ENCODE measurements around the gene FAM114A2. TPM values are rescaled to one million over a fixed set of nuclear protein-coding genes. Genes with fewer than 3 reads are reported as not detected.
"Not testable (repeated sequence)": the region's sequence is repeated elsewhere in the genome, so short reads cannot be mapped to it uniquely, and the experiment has no call there.

FAM114A2 gene
- total RNA-seq, 1 experiment from 2014 or later, result 20.9 TPM

- in situ Hi-C loops (cut with HindIII; ENCODE audit: low pct_unique_long_range_greater_than_20kb, low sequenced_read_pairs), result no loop called here
- no peak for DNase-seq (ENCODE audit: low read depth)
Observed at GRCh38 chr5:154058055-154059038, 19.6 kb upstream of the FAM114A2 start.

- in situ Hi-C loops (cut with HindIII; ENCODE audit: low pct_unique_long_range_greater_than_20kb, low sequenced_read_pairs), result no loop called here
- no peak for DNase-seq (ENCODE audit: low read depth)
Observed at GRCh38 chr5:154055201-154055600, 16.5 kb upstream of the FAM114A2 start.

GRCh38 chr5:154053468-154053867, 14.8 kb upstream of the FAM114A2 start:
- DNase-seq (ENCODE audit: low read depth), result no peak
- in situ Hi-C loops (cut with HindIII; ENCODE audit: low pct_unique_long_range_greater_than_20kb, low sequenced_read_pairs), result no loop called here

GRCh38 chr5:154049636-154050035, 10.9 kb upstream of the FAM114A2 start:
- in situ Hi-C loops (cut with HindIII; ENCODE audit: low pct_unique_long_range_greater_than_20kb, low sequenced_read_pairs), result no loop called here
- no peak for DNase-seq (ENCODE audit: low read depth)

GRCh38 chr5:154047324-154047723, 8.6 kb upstream of the FAM114A2 start:
- no peak for DNase-seq (ENCODE audit: low read depth)
- in situ Hi-C loops (cut with HindIII; ENCODE audit: low pct_unique_long_range_greater_than_20kb, low sequenced_read_pairs), result no loop called here

GRCh38 chr5:154046486-154046885, 7.8 kb upstream of the FAM114A2 start:
- no peak for DNase-seq (ENCODE audit: low read depth)
- in situ Hi-C loops (cut with HindIII; ENCODE audit: low pct_unique_long_range_greater_than_20kb, low sequenced_read_pairs), result no loop called here

- in situ Hi-C loops (cut with HindIII; ENCODE audit: low pct_unique_long_range_greater_than_20kb, low sequenced_read_pairs), result no loop called here
Observed at GRCh38 chr5:154044581-154044980, 5.9 kb upstream of the FAM114A2 start.

GRCh38 chr5:154044099-154044498, 5.4 kb upstream of the FAM114A2 start:
- no peak for DNase-seq (ENCODE audit: low read depth)
- in situ Hi-C loops (cut with HindIII; ENCODE audit: low pct_unique_long_range_greater_than_20kb, low sequenced_read_pairs), result no loop called here

More at GRCh38 chr5:154044581-154044980, 5.9 kb upstream of the FAM114A2 start:
- DNase-seq (ENCODE audit: low read depth), result no peak

- in situ Hi-C loops (cut with HindIII; ENCODE audit: low pct_unique_long_range_greater_than_20kb, low sequenced_read_pairs), result no loop called here
- DNase-seq (ENCODE audit: low read depth), result no peak
Observed at GRCh38 chr5:154042766-154043165, 4.1 kb upstream of the FAM114A2 start.

- no peak for DNase-seq (ENCODE audit: low read depth)
- in situ Hi-C loops (cut with HindIII; ENCODE audit: low pct_unique_long_range_greater_than_20kb, low sequenced_read_pairs), result no loop called here
Observed at GRCh38 chr5:154039458-154039829, 734 bp upstream of the FAM114A2 start.

- DNase-seq (ENCODE audit: low read depth), result no peak
- in situ Hi-C loops (cut with HindIII; ENCODE audit: low pct_unique_long_range_greater_than_20kb, low sequenced_read_pairs), result no loop called here
Observed at GRCh38 chr5:154038261-154038706, 426 bp downstream of the FAM114A2 start.

GRCh38 chr5:154034944-154035343, 3.8 kb downstream of the FAM114A2 start:
- in situ Hi-C loops (cut with HindIII; ENCODE audit: low pct_unique_long_range_greater_than_20kb, low sequenced_read_pairs), result no loop called here

GRCh38 chr5:154031937-154032489, 6.7 kb downstream of the FAM114A2 start:
- DNase-seq (ENCODE audit: low read depth), result no peak
- in situ Hi-C loops (cut with HindIII; ENCODE audit: low pct_unique_long_range_greater_than_20kb, low sequenced_read_pairs), result no loop called here

More at GRCh38 chr5:154034944-154035343, 3.8 kb downstream of the FAM114A2 start:
- no peak for DNase-seq (ENCODE audit: low read depth)

GRCh38 chr5:154025951-154026350, 12.8 kb downstream of the FAM114A2 start:
- in situ Hi-C loops (cut with HindIII; ENCODE audit: low pct_unique_long_range_greater_than_20kb, low sequenced_read_pairs), result no loop called here
- no peak for DNase-seq (ENCODE audit: low read depth)

- DNase-seq (ENCODE audit: low read depth); in situ Hi-C loops (cut with HindIII; ENCODE audit: low pct_unique_long_range_greater_than_20kb, low sequenced_read_pairs): not testable (repeated sequence)
Observed at GRCh38 chr5:154018919-154019318, 19.8 kb downstream of the FAM114A2 start.

- in situ Hi-C loops (cut with HindIII; ENCODE audit: low pct_unique_long_range_greater_than_20kb, low sequenced_read_pairs), result no loop called here
- DNase-seq (ENCODE audit: low read depth), result no peak
Observed at GRCh38 chr5:154015071-154015693, 23.5 kb downstream of the FAM114A2 start.

GRCh38 chr5:154010660-154011059, 28.1 kb downstream of the FAM114A2 start:
- no peak for DNase-seq (ENCODE audit: low read depth)
- in situ Hi-C loops (cut with HindIII; ENCODE audit: low pct_unique_long_range_greater_than_20kb, low sequenced_read_pairs), result no loop called here

- DNase-seq (ENCODE audit: low read depth), result no peak
- in situ Hi-C loops (cut with HindIII; ENCODE audit: low pct_unique_long_range_greater_than_20kb, low sequenced_read_pairs), result no loop called here
Observed at GRCh38 chr5:154005648-154006047, 33.1 kb downstream of the FAM114A2 start.

- in situ Hi-C loops (cut with HindIII; ENCODE audit: low pct_unique_long_range_greater_than_20kb, low sequenced_read_pairs), result no loop called here
- no peak for DNase-seq (ENCODE audit: low read depth)
Observed at GRCh38 chr5:154002511-154003020, 36.1 kb downstream of the FAM114A2 start.

Data from Caki2 (cell line).